ENCODE results near the gene HRH2. TPM values are rescaled to one million over a fixed set of nuclear protein-coding genes. Genes with fewer than 3 reads are reported as not detected.

The HRH2 gene
- total RNA-seq, 1 donor from 2014 or later, result 2.9 TPM

DNA sequence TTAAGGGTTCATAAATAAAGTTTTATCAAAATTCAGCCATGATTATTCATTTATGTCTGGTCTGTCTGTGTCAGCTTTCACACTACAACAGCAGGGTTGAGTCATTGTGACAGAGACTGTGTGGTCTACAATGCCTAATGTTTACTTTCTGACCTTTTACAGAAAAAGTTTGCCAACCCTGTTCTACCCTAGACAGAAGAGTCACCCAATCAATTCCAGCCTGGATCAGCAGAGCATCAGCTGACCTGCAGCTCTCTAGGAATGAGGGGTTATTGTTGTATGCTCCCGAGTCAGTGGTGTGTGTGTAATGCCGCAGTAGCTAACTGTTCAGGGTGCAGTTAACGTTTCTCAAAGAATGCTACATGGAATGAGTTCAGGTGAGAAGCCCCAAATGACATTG is 87.3 kb downstream of the HRH2 start:
- H3K27ac Mint-ChIP-seq, result no peak overlapping the region
- TF ChIP-seq, protein P1, sequence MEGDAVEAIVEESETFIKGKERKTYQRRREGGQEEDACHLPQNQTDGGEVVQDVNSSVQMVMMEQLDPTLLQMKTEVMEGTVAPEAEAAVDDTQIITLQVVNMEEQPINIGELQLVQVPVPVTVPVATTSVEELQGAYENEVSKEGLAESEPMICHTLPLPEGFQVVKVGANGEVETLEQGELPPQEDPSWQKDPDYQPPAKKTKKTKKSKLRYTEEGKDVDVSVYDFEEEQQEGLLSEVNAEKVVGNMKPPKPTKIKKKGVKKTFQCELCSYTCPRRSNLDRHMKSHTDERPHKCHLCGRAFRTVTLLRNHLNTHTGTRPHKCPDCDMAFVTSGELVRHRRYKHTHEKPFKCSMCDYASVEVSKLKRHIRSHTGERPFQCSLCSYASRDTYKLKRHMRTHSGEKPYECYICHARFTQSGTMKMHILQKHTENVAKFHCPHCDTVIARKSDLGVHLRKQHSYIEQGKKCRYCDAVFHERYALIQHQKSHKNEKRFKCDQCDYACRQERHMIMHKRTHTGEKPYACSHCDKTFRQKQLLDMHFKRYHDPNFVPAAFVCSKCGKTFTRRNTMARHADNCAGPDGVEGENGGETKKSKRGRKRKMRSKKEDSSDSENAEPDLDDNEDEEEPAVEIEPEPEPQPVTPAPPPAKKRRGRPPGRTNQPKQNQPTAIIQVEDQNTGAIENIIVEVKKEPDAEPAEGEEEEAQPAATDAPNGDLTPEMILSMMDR (conservative IDR thresholded peaks at IDR 0.05), result no peak
- H3K27me3 Mint-ChIP-seq, result peaks cover 24% of the 10 kb centered on the region
- no peaks in the 10 kb centered on the region for H3K9me3 Mint-ChIP-seq
- H3K4me1 Mint-ChIP-seq (ENCODE audit: unreplicated experiment), result no peaks in the 10 kb centered on the region
- no peak overlapping the region for H3K4me3 Mint-ChIP-seq
- DNase-seq (ENCODE audit: extremely low spot score, unreplicated experiment), result no peak
- H3K36me3 Mint-ChIP-seq, result no peaks in the 10 kb centered on the region

DNA sequence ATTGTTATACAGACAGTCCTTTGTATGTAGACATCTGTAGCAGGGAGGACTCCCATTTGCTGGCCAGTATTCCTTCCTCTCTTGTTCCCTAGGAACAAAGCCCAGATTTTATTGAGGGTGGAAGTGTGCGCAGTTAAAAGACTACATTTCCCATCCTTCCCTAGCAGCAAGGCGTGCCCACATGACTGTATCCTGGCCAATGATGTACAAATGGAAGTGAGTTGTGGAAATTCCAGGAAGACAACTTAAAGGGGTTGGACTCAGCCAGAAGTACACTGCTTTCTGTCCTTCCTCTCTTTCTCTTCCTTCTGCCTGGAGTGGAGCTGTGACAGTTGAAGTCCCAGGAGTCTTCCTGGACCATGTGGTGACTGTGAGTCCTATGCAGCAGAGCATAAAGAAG is 89.0 kb downstream of the HRH2 start:
- DNase-seq (ENCODE audit: extremely low spot score, unreplicated experiment), result no peak
- H3K9me3 Mint-ChIP-seq, result no peaks in the 10 kb centered on the region

DNA sequence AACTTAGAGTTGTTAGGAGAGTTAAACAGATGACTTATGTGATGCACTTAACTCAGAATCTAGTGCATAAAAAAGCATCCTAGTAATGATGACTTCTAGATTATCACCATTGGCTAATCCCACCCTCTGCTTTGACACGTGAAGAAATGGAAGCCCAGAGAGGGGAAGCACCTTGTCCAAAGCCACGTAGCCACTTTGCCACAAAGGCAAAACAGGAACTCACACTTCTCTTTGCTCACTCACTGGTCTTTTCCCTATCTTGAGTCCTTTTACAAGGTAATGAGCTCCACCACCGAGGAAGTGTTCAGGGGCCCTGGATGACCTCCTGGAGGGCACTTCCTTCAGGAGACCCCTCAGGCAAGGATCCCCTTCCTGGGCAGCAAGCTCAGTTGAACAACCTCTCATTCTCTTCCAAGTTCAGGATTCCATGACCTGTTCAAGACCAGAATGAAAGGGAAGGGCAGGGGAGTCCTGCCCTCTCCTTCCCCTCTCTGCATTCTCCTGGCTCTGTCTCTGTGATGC is 89.7 kb downstream of the HRH2 start:
- H3K36me3 Mint-ChIP-seq, result no peaks in the 10 kb centered on the region
- H3K27me3 Mint-ChIP-seq, result peaks cover 26% of the 10 kb centered on the region
- no peak overlapping the region for H3K4me3 Mint-ChIP-seq
- H3K27ac Mint-ChIP-seq, result no peak overlapping the region
- no peak for DNase-seq (ENCODE audit: extremely low spot score, unreplicated experiment)
- TF ChIP-seq, protein P1 (conservative IDR thresholded peaks at IDR 0.05), result no peak
- no peaks in the 10 kb centered on the region for H3K9me3 Mint-ChIP-seq
- no peaks in the 10 kb centered on the region for H3K4me1 Mint-ChIP-seq (ENCODE audit: unreplicated experiment)

More for the DNA sequence above, 89.0 kb downstream of the HRH2 start:
- Mint-ChIP-seq H3K27me3 (peaks cover 20% of the 10 kb centered on the region), H3K4me3 (no peak overlapping the region), H3K36me3 (no peaks in the 10 kb centered on the region), H3K4me1 (ENCODE audit: unreplicated experiment) (no peaks in the 10 kb centered on the region), H3K27ac (no peak overlapping the region)
- TF ChIP-seq, protein P1 (conservative IDR thresholded peaks at IDR 0.05), result no peak

DNA sequence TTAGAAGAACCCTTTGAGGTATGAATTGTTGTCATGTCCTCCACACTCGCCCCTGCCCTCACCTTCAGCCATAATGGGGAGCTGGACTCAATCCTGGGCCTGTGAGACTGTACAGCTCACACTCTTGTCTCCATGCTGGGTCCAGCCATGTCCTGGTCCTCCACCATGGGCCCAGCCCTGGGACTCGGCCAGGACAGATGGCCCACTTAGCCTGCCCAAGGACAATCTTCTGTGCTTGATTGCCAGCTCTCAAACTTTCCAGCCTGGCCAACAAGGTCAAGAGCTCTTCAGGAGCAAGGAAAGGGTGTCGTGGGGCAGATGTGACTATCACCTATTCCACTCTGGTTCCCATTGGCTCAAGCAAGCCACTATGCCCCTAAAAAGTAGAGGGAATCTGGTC is 90.8 kb downstream of the HRH2 start:
- H3K27ac Mint-ChIP-seq, result no peak overlapping the region
- H3K4me1 Mint-ChIP-seq (ENCODE audit: unreplicated experiment), result no peaks in the 10 kb centered on the region
- no peak for DNase-seq (ENCODE audit: extremely low spot score, unreplicated experiment)
- H3K9me3 Mint-ChIP-seq, result no peaks in the 10 kb centered on the region
- H3K27me3 Mint-ChIP-seq, result peaks cover 35% of the 10 kb centered on the region
- H3K4me3 Mint-ChIP-seq, result no peak overlapping the region
- TF ChIP-seq, protein P1 (conservative IDR thresholded peaks at IDR 0.05), result no peak
- no peaks in the 10 kb centered on the region for H3K36me3 Mint-ChIP-seq

DNA sequence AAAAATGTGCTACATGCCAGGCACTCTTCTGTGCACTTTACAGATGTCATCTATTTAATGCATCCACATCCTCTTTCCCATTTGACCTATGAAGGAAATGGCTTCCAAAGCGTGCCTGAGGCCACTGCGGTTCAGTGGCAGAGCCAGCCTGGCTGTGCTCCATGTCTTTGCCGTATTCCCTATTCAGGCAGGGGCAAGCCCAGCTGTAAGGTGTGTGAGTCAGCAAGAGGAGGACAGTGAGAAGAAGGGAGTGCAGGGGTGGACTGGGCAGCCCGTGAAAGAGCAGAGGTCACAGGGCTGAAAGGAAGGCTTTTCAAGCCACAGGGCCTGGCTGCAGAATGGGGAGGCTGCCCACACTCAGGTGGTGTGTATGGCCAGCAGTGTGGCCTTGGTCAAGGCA is 91.7 kb downstream of the HRH2 start:
- TF ChIP-seq, protein P1 (conservative IDR thresholded peaks at IDR 0.05), result no peak
- Mint-ChIP-seq H3K27ac (no peak overlapping the region), H3K4me1 (ENCODE audit: unreplicated experiment) (no peaks in the 10 kb centered on the region), H3K27me3 (peaks cover 44% of the 10 kb centered on the region), H3K36me3 (no peaks in the 10 kb centered on the region), H3K4me3 (no peak overlapping the region), H3K9me3 (no peaks in the 10 kb centered on the region)
- DNase-seq (ENCODE audit: extremely low spot score, unreplicated experiment), result peak; percentile 31

DNA sequence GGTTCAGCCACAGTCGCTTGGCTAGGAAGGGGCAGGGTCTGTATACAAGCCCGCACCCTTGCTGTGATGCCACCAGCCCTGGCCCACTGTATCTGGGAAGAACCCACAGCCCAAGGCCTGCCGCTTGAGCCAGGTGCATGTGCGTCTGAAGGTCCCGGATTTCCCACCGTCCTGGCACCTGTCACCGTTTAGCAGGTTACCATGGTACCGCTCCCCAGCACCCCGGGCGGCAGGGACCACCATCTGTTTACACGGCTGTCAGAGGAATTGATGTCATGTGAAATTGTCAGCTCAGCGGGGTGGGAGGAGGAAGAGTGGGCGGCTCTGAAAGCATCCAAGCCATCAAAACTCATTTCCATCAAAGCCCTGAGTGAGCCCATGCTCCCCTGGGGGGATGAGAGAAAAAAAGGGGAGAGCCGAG is 92.7 kb downstream of the HRH2 start:
- peak; percentile 39 for DNase-seq (ENCODE audit: extremely low spot score, unreplicated experiment)
- no peak overlapping the region for H3K27ac Mint-ChIP-seq
- TF ChIP-seq, protein P1 (conservative IDR thresholded peaks at IDR 0.05), result no peak
- H3K9me3 Mint-ChIP-seq, result no peaks in the 10 kb centered on the region
- H3K4me1 Mint-ChIP-seq (ENCODE audit: unreplicated experiment), result no peaks in the 10 kb centered on the region
- no peak overlapping the region for H3K4me3 Mint-ChIP-seq
- no peaks in the 10 kb centered on the region for H3K36me3 Mint-ChIP-seq
- H3K27me3 Mint-ChIP-seq, result peaks cover 48% of the 10 kb centered on the region
